LoVo (cell line): ENCODE measurements around the gene SAPCD1.
"Not testable (repeated sequence)": the region's sequence is repeated elsewhere in the genome, so short reads cannot be mapped to it uniquely, and the experiment has no call there.

Source experiments
- DNase-seq: peaks from one replicate; pipeline ENCODE4 v3.0.0-alpha.2; 2016; ENCODE audit warnings: low spot score

SAPCD1 gene

DNA sequence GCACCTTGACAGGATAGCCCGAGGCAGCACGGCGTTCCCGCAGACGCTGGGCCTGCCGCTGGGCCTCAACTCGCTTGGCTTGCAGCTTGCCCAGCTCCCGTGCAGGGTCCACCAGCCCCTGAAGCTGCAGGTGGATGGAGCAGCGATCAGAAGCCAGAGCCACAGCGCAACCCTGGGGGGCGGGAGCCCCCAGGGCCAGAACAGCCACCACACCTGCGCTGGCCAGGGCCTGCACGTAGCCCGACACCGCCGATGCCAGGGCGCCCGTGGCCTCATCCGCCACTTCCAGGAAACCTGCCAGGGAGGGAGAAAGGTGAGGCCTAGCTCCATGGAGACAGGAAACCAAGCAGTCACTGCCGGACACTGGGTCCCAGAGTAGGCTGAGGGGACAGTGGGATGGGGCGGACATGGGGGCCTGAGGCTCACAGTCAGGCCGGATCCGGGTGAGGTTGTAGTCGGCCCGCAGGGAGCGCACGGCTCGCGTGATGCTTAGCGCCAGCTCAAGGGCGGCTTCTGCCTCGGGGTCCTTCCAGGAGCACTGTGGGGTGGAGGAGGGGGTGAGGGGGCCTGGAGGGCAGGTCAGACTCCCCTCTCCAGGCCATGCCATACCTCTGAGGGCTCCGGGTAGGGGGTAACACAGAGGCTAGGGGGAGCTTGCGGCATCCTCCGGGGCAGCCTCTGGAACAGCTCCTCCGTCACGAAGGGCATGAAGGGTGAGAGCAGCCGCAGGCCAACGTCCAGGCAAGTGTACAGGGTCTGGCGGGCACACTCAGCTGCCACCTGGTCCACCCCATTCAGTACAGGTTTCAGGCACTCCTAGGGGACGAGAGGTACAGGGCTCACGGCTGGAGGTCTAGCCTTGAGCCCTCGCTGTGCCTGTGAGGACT, 16.8 kb downstream of the SAPCD1 start:
- no peak for DNase-seq

DNA sequence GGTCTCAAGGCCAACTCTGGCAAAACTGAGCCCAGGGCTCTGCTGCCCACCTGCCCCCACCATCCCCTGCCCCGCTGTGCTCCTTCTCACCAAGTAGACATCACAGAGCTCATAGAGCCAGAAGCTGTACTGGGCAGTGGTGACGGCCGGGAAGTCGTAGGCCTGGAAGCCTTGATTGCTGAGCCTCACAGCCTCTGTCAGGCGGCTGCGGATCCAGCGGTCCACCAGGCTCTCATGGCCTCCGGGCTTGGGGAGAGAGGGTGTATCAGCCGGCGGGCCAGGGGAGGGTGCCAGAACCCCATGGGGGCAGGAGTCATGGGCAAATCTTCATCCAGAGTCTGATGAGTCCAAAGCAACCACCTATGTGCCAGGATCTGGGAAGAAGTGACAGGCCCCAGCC, 17.5 kb downstream of the SAPCD1 start:
- no peak for DNase-seq

DNA sequence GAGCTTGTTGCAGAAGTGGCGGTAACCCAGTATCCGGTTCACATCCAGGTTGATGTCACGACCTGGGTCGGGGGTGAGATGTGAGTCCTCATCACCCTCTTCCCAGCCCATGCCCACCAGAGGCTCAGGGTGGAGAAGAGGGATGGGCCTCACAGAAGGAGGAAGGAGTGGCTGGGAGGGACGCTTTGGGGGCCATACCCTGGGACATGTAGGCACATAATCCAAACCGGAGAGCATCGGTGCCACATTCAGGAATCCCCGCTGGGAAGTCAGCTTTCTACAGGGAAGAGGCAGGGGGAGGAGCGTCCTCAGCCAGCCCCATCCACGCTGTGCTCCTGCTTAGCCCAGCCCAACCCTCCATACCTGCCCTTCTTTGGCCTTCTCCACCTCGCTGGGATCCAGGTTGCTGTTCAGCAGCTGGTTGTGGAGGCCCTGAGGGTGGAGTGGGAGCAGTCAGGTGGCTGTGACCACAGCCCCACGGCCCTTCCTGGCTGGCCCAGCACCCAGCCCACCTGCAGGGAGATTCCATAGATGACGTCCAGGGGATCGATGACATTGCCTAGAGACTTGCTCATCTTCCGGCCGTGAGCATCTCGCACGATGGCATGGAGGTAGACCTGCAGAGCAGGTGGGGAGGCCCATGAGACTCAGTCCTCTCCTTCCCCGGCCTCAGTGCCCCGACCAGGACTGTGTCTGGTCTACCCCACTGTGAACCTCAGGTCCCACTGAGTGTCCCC, 18.2 kb downstream of the SAPCD1 start:
- DNase-seq: no peak

DNA sequence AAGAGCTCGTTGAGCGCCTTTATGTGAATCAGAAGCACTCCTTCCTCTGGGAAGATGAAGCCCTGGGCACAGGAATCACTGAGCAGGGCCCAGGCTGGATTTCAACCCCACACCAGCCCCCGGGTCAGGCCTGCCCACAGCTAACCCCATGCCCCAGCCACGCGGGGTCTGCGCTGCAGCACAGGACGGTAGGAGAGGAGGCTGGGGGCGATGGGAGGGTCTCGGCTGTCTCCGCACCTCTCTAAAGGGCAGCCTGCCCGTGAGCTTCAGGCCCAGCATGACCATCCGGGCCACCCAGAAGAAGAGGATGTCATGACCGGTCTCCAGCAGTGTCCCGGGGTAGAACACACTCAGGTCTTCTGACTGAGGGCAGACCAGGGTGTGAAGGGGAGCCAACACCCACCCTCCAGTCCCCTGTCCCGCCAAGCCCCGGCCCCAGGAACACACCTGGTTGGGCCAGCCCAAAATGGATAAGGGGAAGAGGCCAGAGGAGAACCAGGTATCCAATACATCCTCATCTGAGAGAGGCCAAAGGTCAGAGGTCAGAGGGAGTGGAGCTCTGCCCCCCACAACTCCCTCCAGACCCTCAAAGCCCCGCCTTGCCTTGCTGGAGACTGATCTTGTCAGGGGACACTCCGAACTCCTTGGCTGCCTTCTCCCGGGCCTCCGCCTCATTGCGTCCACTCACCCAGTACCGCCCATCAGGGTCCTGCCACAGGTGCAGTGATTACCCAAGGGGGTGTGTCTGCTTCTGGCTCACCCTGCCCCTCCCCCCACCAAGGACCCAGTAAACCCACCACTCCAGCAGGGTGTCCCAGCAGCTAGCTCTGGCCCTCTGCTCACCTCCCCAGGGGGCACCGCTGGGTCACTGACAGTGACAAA, 19.0 kb downstream of the SAPCD1 start:
- DNase-seq: no peak

DNA sequence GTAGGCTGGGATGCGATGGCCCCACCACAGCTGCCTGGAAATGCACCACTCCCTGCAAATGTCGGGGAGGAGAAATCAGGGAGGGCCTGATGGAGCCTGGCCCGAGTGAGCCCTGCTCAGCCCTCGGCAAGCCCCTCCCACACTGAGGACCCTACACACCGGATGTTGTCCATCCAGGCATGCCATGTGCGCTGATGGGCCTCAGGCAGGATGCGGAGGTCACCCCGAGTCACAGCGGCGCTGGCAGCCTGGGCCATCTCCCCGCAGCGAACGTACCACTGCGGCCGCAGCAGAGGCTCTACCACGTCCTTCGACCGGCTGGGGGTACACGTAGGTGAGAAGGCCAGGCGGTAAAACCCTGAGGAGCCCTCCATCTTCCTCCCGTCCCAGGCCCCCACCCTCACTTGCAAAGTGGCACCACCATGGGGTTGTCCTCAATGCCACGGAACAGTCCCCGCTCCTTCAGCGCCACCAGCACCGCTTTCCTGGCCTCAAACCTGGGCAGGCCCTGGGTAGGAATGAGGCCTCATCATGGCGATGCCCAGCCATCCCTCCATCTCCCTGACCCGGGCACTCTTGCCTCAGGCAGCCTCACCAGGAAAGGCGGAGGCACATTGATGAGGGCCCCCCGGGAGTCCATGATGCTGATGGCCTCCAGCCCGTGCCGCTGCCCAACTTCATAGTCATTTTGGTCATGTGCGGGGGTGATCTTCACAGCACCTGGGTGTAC, 19.8 kb downstream of the SAPCD1 start:
- DNase-seq: no peak

DNA sequence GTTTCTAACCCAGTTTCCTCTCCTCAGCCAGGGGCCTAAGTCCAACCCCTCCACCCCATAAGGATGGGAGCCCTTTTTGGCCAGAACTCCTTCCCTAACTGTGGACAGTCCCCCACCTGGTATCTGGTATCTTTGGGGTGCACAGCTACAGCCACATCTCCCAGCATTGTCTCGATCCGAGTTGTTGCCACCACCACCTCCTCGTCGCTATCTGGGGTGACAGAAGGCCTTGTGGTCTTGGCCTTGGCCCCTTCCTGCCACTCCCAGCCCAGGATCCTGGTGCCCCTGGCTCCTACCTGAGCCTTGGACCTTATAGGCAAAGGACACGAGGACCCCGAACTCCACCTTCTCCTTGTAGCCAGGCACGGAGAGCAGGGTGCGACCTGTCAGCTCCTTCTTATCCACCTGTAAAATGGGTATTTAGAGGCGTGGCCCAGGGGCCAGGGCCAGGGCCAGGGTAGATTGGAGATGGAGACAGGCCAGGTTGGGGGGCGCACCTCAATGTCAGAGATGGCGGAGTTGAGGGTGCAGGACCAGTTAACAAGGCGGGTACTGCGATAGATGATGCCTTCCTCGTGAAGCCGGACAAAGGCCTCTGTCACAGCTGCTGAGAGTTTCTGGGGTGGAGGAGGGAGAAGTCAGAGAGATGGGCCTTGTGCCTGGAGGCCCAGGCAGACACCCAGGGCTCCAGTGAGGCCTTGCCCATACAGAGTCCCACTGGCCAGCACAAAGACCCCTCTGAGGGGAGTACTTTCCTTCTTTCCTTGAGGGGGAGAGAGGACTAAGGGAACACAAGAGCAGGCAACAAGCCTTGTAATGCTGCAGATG, 21.9 kb downstream of the SAPCD1 start:
- DNase-seq: no peak

DNA sequence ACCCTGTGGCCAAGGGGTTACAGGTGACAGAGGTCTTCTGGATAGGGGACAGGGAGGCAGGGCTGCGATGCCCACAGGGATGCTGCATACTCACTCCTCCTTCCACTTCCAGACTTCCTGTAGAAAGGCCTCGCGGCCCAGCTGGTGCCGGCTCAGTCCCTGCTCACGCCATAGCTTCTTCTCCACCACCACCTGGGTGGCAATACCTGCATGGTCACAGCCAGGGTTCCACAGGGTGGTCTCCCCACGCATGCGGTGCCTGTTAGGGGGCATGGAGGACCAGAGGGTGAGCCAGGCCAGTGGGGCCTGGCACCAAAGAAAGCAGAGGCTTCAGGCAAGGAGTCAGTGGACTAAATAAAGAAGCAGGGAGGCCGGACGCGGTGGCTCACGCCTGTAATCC, 23.0 kb downstream of the SAPCD1 start:
- DNase-seq: no peak

DNA sequence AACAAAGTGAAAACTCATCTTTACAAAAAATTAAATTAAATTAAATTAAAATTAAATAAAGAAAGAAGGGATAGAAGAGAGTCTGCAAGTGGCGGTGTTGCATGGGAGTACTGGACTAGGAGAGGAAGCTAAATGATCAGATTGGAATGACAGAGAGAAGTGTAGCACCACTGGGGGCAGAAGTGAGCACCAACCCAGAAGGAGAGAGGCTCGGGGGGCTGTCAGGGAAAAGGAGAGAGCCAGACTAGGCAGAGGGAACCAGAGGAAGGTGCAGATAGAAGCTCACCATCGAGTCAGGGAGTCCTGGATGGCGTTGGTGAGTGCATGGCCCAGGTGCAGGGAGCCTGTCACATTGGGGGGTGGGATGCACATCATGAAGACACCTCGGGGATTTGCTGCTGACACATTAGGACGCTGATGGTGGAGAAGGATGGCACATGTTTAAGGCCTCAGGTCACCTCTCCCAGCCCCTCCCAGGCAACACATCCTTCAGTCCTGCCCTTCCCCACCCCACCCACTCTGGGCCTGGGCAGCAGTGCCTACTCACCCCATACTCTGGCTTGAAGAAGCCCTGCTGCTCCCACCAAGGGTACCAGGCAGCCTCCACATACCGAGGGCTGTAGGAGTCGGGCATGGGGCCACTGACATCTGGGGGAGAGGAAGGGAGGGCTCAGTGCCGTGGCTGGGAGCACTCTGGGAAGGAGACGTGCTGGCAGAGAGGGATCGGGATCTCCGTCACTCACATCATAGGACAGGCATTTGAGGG, 29.1 kb downstream of the SAPCD1 start:
- peak; percentile 31 for DNase-seq

DNA sequence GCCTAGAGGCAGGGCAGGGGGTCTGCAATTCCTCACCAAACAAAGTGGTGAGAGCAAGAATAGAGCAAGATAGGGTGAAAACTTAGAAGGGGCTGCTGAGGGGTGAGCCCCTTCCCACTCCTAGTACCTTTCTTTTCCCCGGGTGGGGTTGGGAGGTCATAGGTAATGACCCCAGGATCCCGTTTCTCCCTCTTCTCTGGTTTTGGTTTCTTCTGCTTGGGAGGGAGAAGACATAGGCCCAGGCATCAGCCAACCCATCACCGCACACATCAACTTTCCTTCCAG, 29.6 kb downstream of the SAPCD1 start:
- no peak for DNase-seq

DNA sequence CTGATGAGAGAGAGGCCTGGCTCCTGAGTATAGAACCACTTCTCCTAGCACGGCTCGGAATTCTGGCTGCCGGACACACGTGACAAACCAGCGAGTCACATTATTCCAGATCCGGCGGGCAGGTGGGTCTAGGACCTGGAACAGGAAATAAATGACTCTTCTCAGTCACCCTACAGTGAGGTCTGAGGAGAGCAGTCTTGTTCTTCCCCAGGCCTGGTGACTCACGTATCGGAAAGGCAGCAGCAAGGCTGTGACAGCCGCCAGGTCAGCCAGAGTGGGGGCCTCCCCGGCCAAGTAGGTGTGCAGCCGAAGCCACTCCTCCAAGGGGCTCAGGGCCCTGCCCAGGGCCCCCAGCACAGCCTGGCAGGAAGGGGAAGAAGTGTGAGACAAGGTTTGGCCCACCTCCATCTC, 30.3 kb downstream of the SAPCD1 start:
- no peak for DNase-seq

DNA sequence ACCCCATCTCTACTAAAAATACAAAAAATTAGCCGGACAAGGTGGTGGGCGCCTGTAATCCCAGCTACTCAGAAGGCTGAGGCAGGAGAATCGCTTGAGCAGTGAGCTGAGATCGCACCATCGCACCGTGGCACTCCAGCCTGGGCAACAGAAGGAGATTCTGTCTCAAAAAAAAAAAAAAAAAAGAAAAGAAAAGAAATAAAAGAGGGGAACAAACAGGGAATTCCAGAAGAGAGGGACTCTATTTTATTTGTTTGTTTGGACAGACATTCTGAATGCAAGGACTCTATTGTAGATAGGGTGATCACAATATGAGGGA, 31.4 kb downstream of the SAPCD1 start:
- not testable (repeated sequence) for DNase-seq

DNA sequence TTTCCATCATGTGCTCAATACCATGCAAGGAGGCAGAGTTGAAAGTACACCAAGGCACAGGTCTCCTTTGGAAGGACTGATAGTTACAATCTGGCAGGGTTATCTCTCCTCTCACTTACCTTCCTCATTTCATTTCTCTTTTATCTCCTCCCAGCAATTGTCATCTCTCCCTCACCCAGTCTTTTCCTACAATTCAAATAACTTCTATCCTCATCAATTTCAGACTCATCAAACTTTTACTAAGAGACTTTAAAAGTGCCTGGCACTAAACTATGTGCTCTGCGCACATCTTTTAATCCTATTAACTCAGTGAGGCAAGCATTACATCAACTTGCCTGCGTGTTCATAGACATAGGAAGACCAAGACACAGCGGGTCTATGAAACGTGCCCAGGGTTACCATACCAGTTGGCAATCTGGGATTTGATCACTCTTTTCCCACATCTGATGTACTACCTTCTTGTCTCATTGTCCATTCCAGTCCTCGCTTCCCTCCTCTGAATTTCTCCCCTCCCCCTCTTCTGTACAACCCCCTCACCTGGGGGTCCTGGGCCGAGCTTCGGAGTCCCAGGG, 31.9 kb downstream of the SAPCD1 start:
- DNase-seq: peak; percentile 9

DNA sequence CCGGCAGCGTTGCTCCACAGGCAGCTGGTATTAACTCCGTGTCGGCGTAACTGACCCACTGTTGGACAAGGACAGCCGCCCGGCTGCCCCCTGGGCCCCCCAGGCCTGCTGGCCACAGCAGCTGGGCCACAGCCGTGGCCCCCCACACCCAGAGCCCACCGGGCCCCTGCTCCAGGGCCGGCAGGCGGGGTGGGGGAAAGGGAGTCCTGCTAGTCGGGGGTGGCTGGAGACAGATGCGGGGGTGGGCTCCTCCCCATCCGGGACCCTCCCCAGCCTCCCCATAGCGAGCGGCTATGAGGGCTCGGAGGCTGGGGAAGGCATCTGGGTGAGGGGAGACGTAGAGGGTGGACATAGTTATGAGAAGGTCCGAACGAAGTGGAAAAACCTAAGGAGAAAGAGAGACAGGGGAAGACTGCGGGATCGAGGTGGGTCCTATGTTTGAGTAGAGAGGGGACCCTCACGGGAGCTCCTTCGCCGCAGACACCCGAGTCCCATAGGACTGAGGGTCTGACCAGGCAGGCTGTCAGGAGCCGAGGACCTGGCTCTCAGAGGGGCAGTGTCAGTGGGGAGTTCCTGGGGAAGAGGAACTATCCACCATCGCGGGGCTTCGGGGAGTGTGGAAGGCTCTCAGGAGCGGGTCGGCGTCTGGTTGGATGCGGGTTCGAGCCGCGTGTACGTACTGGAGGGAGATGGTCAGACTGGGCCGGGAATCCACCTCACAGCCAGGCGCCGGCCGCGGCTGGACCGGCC, 32.6 kb downstream of the SAPCD1 start:
- DNase-seq: no peak

DNA sequence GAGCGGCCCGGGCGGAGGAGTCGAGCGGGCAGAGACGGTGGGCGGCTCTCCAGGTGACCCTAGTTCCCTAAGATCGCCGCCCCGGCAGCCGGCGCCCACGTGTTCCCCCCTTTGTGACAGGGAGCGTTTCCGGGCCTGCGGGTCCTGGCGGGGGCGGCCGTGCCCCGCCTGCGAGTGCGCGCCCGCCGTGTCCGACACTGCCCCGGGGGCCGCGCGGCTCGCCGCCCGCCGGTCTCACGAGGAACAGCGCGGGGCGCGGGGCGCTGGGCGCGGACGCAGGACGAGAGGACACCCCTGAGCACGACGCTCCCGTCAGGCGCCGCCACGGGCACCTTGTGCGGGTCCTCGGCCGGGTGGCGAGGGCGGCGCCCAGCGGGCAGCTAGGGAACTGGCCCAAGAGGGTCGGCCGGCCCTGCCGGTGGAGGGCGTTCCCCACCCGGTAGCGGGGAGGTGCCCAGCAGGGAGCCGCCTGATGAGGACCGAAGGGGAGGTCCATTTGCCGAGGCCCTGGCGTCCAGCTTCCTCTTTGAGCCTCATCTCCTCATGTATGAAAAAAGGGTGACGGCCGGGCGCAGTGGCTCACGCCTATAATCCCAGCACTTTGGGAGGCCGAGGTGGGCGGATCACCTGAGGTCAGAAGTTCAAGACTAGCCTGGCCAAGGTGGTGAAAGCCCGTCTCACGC, 33.3 kb downstream of the SAPCD1 start, which contains the start of gene VARS1:
Gene VARS1, minus strand, starts transcription at position 137 of the 683 bp plus-strand sequence. CDS start 535 bp downstream, outside the sequence.
- peak; percentile 95 for DNase-seq

DNA sequence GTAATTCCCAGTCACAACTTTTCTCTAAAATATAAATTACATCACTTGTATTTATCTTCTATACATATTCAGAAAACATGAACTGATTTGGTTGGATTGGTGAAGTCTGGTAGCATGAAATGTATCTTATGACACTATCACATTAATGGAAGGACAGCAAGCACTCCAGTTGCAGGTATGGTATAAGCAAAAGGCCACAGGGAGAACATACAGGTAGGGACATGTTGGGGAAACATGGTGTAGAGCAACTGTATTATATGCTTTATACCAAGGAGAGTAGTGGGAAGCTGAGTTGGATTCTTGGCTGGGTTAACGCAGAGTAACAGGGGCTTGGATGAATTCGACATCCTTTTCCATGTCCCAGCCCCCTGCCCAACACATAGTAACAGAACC, 34.5 kb downstream of the SAPCD1 start:
- DNase-seq: no peak

DNA sequence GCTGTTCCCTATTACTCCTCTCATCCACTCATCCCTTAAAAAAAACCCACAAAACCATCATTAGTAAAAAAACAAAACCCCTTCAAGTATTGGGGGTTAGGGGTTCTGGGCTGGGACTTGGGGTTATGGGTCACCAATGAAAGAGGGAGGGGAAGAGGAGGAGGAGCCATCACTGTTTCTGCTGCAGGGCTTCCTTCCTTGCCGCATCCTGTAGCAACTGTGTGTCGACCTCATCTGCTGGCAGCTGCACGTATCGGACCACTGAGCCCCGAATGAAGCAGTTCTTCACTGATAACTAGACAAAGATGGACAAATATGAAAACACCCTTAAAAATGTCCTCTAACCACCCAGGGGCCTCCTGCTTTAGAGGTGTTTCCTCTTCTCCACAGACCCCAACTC, 35.1 kb downstream of the SAPCD1 start:
- no peak for DNase-seq

DNA sequence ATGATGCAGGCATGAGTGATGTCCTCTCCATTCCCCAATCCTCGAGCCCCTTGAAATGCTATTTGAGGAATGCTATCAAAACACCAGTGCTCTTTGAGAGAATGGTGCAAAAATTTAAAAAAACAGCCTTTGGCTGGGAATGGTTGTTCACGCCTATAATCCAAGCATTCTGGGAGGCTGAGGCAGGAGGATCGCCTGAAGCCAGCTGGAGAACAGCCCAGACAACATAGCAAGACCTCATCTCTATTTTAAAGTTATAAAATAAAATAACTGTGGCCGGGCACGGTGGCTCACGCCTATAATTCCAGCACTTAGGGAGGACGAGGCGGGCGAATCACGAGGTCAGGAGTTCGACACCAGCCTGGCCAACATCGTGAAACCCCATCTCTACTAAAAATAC, 37.3 kb downstream of the SAPCD1 start:
- DNase-seq: no peak
